Memory B cell (primary cell): ENCODE results near the gene SERPIND1.

ENCODE experiments used
- ATAC-seq: fragments of 150-1000 bp; cut with Tn5 transposase; 2 replicates; pipeline ENCODE4 v1.10.0; 2021; ENCODE audit warnings: low read depth, mild to moderate bottlenecking, moderate library complexity
- DNase-seq, 2 donors: peaks; one replicate each; pipeline ENCODE4 v3.0.0; 2022; ENCODE audit warnings: low spot score in 2 of 2
- H3K27ac Mint-ChIP-seq: one replicate; pipeline ENCODE4 v1.8.0; 2022; ENCODE audit warnings: mild to moderate bottlenecking, moderate library complexity, mixed read lengths
- H3K27me3 Mint-ChIP-seq: one replicate; pipeline ENCODE4 v1.8.0; 2022; ENCODE audit warnings: mixed read lengths
- H3K36me3 Mint-ChIP-seq: one replicate; pipeline ENCODE4 v1.8.0; 2022; ENCODE audit warnings: mild to moderate bottlenecking, mixed read lengths
- H3K4me1 Mint-ChIP-seq: one replicate; pipeline ENCODE4 v1.8.0; 2022; ENCODE audit warnings: mixed read lengths
- H3K4me3 Mint-ChIP-seq: one replicate; pipeline ENCODE4 v1.8.0; 2022; ENCODE audit warnings: mild to moderate bottlenecking, moderate library complexity, mixed read lengths
- H3K9me3 Mint-ChIP-seq: one replicate; pipeline ENCODE4 v1.8.0; 2022; ENCODE audit warnings: mixed read lengths

Gene SERPIND1

DNA sequence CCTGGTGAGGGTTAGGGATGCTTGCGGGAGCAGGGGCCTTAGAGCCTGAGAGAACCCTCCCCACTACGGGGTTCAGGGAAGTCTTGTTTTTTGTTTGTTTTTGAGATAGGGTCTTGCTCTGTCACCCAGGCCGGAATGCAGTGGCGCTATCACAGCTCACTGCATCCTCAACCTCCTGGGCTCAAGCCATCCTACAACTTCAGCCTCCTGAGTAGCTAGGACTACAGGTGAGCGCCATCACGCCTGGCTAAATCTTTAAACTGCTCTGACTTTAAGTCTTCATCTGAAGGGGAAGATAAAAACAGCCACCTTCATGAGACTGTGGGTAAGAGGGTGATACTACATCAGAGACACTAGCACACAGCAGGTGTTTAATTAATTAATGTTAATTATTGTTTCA lies 28.5 kb downstream of the SERPIND1 start:
- no peak for DNase-seq
- Mint-ChIP-seq H3K27me3 (no peaks in the 10 kb centered on the region), H3K27ac (no peak overlapping the region), H3K4me1 (no peaks in the 10 kb centered on the region), H3K36me3 (peaks cover 47% of the 10 kb centered on the region), H3K4me3 (no peak overlapping the region), H3K9me3 (no peaks in the 10 kb centered on the region)
- no peak for ATAC-seq

- no peaks in the 10 kb centered on the region for H3K9me3 Mint-ChIP-seq
- H3K4me3 Mint-ChIP-seq, result no peak overlapping the region
- DNase-seq, result no peak
- H3K27me3 Mint-ChIP-seq, result no peaks in the 10 kb centered on the region
- H3K27ac Mint-ChIP-seq, result no peak overlapping the region
- no peaks in the 10 kb centered on the region for H3K4me1 Mint-ChIP-seq
- ATAC-seq, result no peak
- H3K36me3 Mint-ChIP-seq, result peaks cover 45% of the 10 kb centered on the region
These were observed 29.1 kb downstream of the SERPIND1 start for GRCh38 chr22:20802922-20803553.

GRCh38 chr22:20803696-20804324 lies 29.9 kb downstream of the SERPIND1 start:
- ATAC-seq, result no peak
- H3K27me3 Mint-ChIP-seq, result no peaks in the 10 kb centered on the region
- DNase-seq, result no peak
- no peak overlapping the region for H3K27ac Mint-ChIP-seq
- H3K9me3 Mint-ChIP-seq, result no peaks in the 10 kb centered on the region
- peaks cover 40% of the 10 kb centered on the region for H3K36me3 Mint-ChIP-seq
- H3K4me3 Mint-ChIP-seq, result no peak overlapping the region
- H3K4me1 Mint-ChIP-seq, result peaks cover 2% of the 10 kb centered on the region

DNA sequence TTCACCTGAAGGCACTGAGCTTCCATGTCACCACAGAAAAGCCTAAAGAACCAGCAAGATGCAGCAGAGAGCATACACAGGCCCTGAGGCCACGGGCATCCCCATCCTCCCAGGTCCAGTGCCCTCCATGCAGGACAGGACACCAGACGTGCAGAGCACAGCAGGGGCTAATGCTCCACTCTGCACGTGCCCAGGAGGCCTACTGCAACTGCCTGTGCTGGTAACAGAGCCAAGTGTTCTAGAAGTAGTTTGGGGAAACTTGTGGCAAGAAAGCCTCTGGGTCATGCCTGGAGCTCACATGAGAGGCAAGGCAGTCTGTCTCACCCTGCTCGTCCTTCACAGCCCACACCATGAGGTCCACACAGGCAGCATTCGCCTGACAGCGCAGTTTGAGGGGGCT lies 30.7 kb downstream of the SERPIND1 start:
- DNase-seq, result no peak
- no peak for ATAC-seq
- Mint-ChIP-seq H3K36me3 (peaks cover 40% of the 10 kb centered on the region), H3K9me3 (no peaks in the 10 kb centered on the region), H3K4me3 (no peak overlapping the region), H3K27me3 (no peaks in the 10 kb centered on the region), H3K4me1 (peaks cover 6% of the 10 kb centered on the region), H3K27ac (no peak overlapping the region)

- ATAC-seq (no peak), DNase-seq (no peak)
- Mint-ChIP-seq H3K4me1 (peaks cover 6% of the 10 kb centered on the region), H3K36me3 (peaks cover 37% of the 10 kb centered on the region), H3K27me3 (no peaks in the 10 kb centered on the region), H3K9me3 (no peaks in the 10 kb centered on the region), H3K4me3 (no peak overlapping the region), H3K27ac (no peak overlapping the region)
These were observed 32.1 kb downstream of the SERPIND1 start for GRCh38 chr22:20805972-20806471.

DNA sequence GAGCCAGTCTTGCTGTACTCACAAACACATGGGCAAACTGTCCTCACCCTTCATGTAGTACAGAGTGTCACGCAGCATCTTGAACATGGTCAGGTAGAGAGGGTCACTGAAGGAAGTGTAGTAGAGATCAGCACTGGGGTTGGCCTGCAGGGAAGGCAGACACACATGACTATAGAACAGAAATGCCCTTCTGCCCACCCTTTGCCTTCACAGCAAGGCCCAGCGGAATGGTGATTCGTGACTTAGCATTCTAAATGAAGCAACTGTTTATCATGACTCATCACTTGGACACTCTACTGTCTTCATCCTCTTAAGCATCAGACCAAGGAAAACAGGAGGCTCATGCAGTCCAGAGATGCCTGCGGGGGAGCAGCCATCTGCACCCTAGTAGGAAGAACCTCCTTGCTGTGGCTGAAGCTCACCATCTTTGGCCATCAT lies 33.4 kb downstream of the SERPIND1 start:
- H3K4me3 Mint-ChIP-seq, result no peak overlapping the region
- no peaks in the 10 kb centered on the region for H3K27me3 Mint-ChIP-seq
- H3K4me1 Mint-ChIP-seq, result peaks cover 6% of the 10 kb centered on the region
- H3K27ac Mint-ChIP-seq, result no peak overlapping the region
- H3K9me3 Mint-ChIP-seq, result no peaks in the 10 kb centered on the region
- ATAC-seq (no peak), DNase-seq (no peak)
- H3K36me3 Mint-ChIP-seq, result peaks cover 40% of the 10 kb centered on the region

DNA sequence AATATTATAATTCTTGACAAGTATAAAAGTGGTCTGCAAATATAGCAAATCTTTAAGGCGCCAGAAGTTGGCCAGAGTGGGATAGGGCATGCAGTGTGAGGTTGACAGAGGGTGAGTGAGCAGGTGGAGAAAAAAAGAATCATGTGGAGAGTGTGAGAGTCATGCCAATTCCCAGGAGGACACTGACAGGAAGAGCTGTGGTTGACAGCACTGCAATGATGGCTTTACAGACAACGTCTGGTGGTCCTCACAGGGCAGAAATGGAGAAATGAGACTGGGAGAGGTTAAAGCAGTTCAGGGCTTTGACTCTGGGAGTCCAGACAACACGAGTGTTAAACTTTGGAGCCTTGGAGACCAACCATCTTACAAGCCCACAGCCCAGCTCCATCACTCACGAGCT lies 34.9 kb downstream of the SERPIND1 start:
- peaks cover 6% of the 10 kb centered on the region for H3K4me1 Mint-ChIP-seq
- no peaks in the 10 kb centered on the region for H3K27me3 Mint-ChIP-seq
- H3K27ac Mint-ChIP-seq, result no peak overlapping the region
- no peak overlapping the region for H3K4me3 Mint-ChIP-seq
- no peaks in the 10 kb centered on the region for H3K9me3 Mint-ChIP-seq
- ATAC-seq (peak; percentile 38), DNase-seq (no peak)
- H3K36me3 Mint-ChIP-seq, result peaks cover 35% of the 10 kb centered on the region

- DNase-seq (no peak), ATAC-seq (no peak)
- Mint-ChIP-seq H3K27me3 (no peaks in the 10 kb centered on the region), H3K27ac (no peak overlapping the region), H3K4me1 (peaks cover 6% of the 10 kb centered on the region), H3K36me3 (peaks cover 32% of the 10 kb centered on the region), H3K4me3 (no peak overlapping the region), H3K9me3 (no peaks in the 10 kb centered on the region)
These were observed 35.7 kb downstream of the SERPIND1 start for GRCh38 chr22:20809538-20810185.

DNA sequence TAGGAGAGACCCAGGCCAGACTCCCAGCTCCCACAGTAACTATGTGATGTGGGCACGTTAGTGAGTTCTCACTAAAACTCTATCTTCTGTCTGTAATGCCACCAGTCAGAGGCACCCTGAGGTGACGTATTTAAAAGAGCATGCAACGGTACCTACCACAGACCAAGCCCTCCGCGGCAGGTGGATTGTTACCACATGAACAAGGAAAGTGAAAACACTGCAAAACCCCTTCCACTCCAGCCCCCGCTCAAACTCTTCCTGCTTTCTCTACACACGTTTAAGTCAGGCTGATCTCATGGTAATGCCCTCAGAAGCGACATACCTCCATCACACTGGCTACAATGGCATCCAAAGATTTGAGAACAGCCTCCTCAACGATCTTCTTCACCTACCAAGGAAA lies 36.7 kb downstream of the SERPIND1 start:
- Mint-ChIP-seq H3K27me3 (no peaks in the 10 kb centered on the region), H3K27ac (no peak overlapping the region), H3K9me3 (no peaks in the 10 kb centered on the region), H3K4me3 (no peak overlapping the region), H3K36me3 (peaks cover 35% of the 10 kb centered on the region), H3K4me1 (peaks cover 6% of the 10 kb centered on the region)
- ATAC-seq, result no peak
- no peak for DNase-seq

GRCh38 chr22:20811171-20811570 lies 37.3 kb downstream of the SERPIND1 start:
- ATAC-seq (no peak), DNase-seq (no peak)
- no peaks in the 10 kb centered on the region for H3K9me3 Mint-ChIP-seq
- H3K27me3 Mint-ChIP-seq, result no peaks in the 10 kb centered on the region
- peaks cover 6% of the 10 kb centered on the region for H3K4me1 Mint-ChIP-seq
- H3K27ac Mint-ChIP-seq, result no peak overlapping the region
- no peak overlapping the region for H3K4me3 Mint-ChIP-seq
- peaks cover 32% of the 10 kb centered on the region for H3K36me3 Mint-ChIP-seq

DNA sequence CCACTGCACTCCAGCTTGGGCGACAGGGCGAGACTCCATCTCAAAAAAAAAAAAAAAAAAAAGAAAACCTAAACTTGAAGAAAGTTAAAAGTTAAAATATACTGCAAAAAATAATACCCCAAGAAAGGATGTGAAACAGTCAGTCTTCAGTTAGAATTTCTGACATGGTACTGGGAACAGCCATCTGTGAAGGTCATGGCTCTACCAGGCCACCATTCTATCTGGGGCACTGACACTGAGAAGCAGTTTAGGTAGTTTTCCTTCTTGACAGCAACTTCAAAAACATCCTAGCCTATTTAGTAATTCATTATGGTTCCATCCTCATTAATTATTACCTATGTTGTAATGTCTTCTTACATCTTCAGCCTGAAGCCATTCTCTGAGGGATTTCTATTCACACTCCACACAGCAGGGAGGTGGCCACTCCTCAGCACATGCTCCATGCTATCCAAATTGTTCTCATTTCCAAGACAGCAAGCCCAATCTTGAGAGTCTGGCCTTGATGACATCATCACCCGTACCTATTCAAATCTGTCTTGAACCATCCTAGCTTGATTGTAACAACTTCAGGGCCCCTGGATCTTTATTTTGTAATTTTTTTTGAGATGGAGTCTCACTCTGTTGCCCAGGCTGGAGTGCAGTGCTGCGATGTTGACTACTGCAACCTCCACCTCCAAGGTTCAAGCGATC lies 38.2 kb downstream of the SERPIND1 start:
- ATAC-seq, result no peak
- H3K4me1 Mint-ChIP-seq, result peaks cover 6% of the 10 kb centered on the region
- H3K27me3 Mint-ChIP-seq, result no peaks in the 10 kb centered on the region
- H3K36me3 Mint-ChIP-seq, result peaks cover 38% of the 10 kb centered on the region
- H3K4me3 Mint-ChIP-seq, result no peak overlapping the region
- no peak overlapping the region for H3K27ac Mint-ChIP-seq
- H3K9me3 Mint-ChIP-seq, result no peaks in the 10 kb centered on the region
- DNase-seq, result no peak

GRCh38 chr22:20813056-20813455 lies 39.1 kb downstream of the SERPIND1 start:
- Mint-ChIP-seq H3K36me3 (peaks cover 37% of the 10 kb centered on the region), H3K27ac (no peak overlapping the region), H3K9me3 (no peaks in the 10 kb centered on the region), H3K27me3 (no peaks in the 10 kb centered on the region), H3K4me1 (peaks cover 6% of the 10 kb centered on the region), H3K4me3 (no peak overlapping the region)
- ATAC-seq, result no peak
- DNase-seq, result no peak

DNA sequence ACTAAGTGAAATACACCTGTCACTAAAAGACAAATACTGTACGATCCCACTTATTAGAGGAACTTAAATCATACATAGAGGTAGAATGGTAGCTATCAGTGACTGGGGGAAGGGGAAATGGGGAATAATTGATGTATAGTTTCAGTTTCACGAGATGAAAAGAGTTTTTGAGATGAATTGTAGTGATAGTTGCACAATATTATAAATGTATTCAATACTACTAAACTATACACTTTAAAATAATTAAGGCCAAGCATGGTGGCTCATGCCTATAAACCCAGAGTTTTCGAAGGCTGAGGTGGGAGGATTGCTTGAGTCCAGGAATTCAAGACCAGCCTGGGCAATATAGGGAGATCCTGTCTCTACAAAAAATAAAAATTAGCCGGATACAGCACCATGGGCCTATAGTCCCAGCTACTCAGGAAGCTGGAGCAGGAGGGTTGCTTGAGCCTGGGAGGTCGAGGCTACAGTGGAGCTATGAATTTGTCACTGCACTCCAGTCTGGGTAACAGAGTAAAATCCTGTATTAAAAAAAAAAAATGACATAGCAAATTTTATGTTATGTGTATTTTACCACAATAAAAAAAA lies 40.4 kb downstream of the SERPIND1 start:
- Mint-ChIP-seq H3K36me3 (peaks cover 43% of the 10 kb centered on the region), H3K27me3 (no peaks in the 10 kb centered on the region), H3K4me1 (peaks cover 2% of the 10 kb centered on the region), H3K4me3 (no peak overlapping the region), H3K9me3 (no peaks in the 10 kb centered on the region), H3K27ac (no peak overlapping the region)
- DNase-seq (no peak), ATAC-seq (no peak)
